Uterus (tissue), 2 donors: Measurements from ENCODE around the gene SAP30L.

ENCODE experiments used
- POLR2A ChIP-seq, 2 donors: fragments of 450-650 bp; IDR thresholded peaks; one replicate each; pipeline ENCODE4 v1.6.1; 2016; ENCODE audit warnings: antibody characterized with exemption in 2 of 2, mild to moderate bottlenecking in 1 of 2, moderate library complexity in 1 of 2
- TF ChIP-seq, protein P1 (sequence below), 4 experiments: fragments of 200-600 bp in 2 of 4; fragments of 450-650 bp in 2 of 4; sonication (generic) in 2 of 4; IDR thresholded peaks; one replicate each; pipeline ENCODE4 v1.5.1; 2016 to 2019; ENCODE audit warnings: antibody characterized with exemption in 4 of 4, mild to moderate bottlenecking in 2 of 4, moderate library complexity in 1 of 4

- TF ChIP-seq, protein P1, sequence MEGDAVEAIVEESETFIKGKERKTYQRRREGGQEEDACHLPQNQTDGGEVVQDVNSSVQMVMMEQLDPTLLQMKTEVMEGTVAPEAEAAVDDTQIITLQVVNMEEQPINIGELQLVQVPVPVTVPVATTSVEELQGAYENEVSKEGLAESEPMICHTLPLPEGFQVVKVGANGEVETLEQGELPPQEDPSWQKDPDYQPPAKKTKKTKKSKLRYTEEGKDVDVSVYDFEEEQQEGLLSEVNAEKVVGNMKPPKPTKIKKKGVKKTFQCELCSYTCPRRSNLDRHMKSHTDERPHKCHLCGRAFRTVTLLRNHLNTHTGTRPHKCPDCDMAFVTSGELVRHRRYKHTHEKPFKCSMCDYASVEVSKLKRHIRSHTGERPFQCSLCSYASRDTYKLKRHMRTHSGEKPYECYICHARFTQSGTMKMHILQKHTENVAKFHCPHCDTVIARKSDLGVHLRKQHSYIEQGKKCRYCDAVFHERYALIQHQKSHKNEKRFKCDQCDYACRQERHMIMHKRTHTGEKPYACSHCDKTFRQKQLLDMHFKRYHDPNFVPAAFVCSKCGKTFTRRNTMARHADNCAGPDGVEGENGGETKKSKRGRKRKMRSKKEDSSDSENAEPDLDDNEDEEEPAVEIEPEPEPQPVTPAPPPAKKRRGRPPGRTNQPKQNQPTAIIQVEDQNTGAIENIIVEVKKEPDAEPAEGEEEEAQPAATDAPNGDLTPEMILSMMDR (IDR thresholded peaks at IDR 0.05) = no peak
- no peak for TF ChIP-seq POLR2A (IDR thresholded peaks at IDR 0.05)
These were observed 14.7 kb upstream of the SAP30L start for GRCh38 chr5:154430961-154431630.
